ENCODE results near the gene BCL2.

Gene BCL2

GRCh38 chr18:63356272-63356896 lies 36.8 kb upstream of the BCL2 start:
- Histone ChIP-seq H3K79me1 (ENCODE audit: low read length) (no peaks in the 10 kb centered on the region), H2AFZ (ENCODE audit: insufficient read depth, low read length, poor library complexity) (no peak overlapping the region), H3K23ac (ENCODE audit: low read length) (no peak overlapping the region), H4K12ac (ENCODE audit: low read depth, low read length) (peak overlapping the region; percentile 54), H3K4me2 (ENCODE audit: low read length) (no peak overlapping the region), H2BK120ac (ENCODE audit: insufficient read depth, low read length, poor library complexity) (no peak overlapping the region), H3K9ac (ENCODE audit: low read length) (no peak overlapping the region), H4K91ac (ENCODE audit: low read depth, low read length) (no peak overlapping the region), H3K18ac (ENCODE audit: low read length) (no peak overlapping the region), H3K4ac (ENCODE audit: low read depth, low read length) (no peak overlapping the region), H3K4me3 (ENCODE audit: low read depth, low read length) (no peak overlapping the region), H3K27me3 (ENCODE audit: insufficient read depth, low read length) (no peaks in the 10 kb centered on the region), H3K4me1 (ENCODE audit: control insufficient read depth in 1 of 2, insufficient read depth in 2 of 2, low read length in 2 of 2) (no peaks in the 10 kb centered on the region), H3K9me3 (ENCODE audit: insufficient read depth, low read depth, low read length) (no peaks in the 10 kb centered on the region), H2AK5ac (ENCODE audit: low read length) (no peak overlapping the region), H2BK5ac (ENCODE audit: low read depth, low read length, poor library complexity) (no peak overlapping the region), H3K79me2 (ENCODE audit: control insufficient read depth, insufficient read depth, low read length, poor library complexity) (no peaks in the 10 kb centered on the region), H3K27ac (ENCODE audit: low read depth, low read length) (no peak overlapping the region), H3K36me3 (ENCODE audit: control insufficient read depth in 1 of 2, insufficient read depth in 2 of 2, low read length in 2 of 2) (peaks cover 21 to 36% of the 10 kb centered on the region in 2 experiments), H2BK12ac (ENCODE audit: low read length) (no peak overlapping the region), H3K14ac (ENCODE audit: low read length) (no peak overlapping the region), H4K8ac (ENCODE audit: low read depth, low read length) (no peak overlapping the region)
- DNase-seq, result no peak
- WGBS (ENCODE audit: extremely low coverage, insufficient coverage, insufficient read length), result no CpG with 5 or more reads among the region's 7 CpGs

GRCh38 chr18:63350230-63350629 lies 30.7 kb upstream of the BCL2 start:
- no peaks in the 10 kb centered on the region for H3K4me1 ChIP-seq (ENCODE audit: control insufficient read depth in 1 of 2, insufficient read depth in 2 of 2, low read length in 2 of 2)
- H4K8ac ChIP-seq (ENCODE audit: low read depth, low read length), result no peak overlapping the region
- no peak overlapping the region for H2AK5ac ChIP-seq (ENCODE audit: low read length)
- no peak for DNase-seq
- H3K18ac ChIP-seq (ENCODE audit: low read length), result no peak overlapping the region
- H2AFZ ChIP-seq (ENCODE audit: insufficient read depth, low read length, poor library complexity), result no peak overlapping the region
- no peak overlapping the region for H3K27ac ChIP-seq (ENCODE audit: low read depth, low read length)
- H2BK5ac ChIP-seq (ENCODE audit: low read depth, low read length, poor library complexity), result no peak overlapping the region
- H3K4me2 ChIP-seq (ENCODE audit: low read length), result no peak overlapping the region
- peaks cover 23 to 44% of the 10 kb centered on the region in 2 experiments for H3K36me3 ChIP-seq (ENCODE audit: control insufficient read depth in 1 of 2, insufficient read depth in 2 of 2, low read length in 2 of 2)
- WGBS (ENCODE audit: extremely low coverage, insufficient coverage, insufficient read length), result no CpG with 5 or more reads among the region's 2 CpGs
- H3K79me1 ChIP-seq (ENCODE audit: low read length), result no peaks in the 10 kb centered on the region
- no peak overlapping the region for H2BK120ac ChIP-seq (ENCODE audit: insufficient read depth, low read length, poor library complexity)
- no peak overlapping the region for H2BK12ac ChIP-seq (ENCODE audit: low read length)
- no peaks in the 10 kb centered on the region for H3K79me2 ChIP-seq (ENCODE audit: control insufficient read depth, insufficient read depth, low read length, poor library complexity)
- no peak overlapping the region for H4K91ac ChIP-seq (ENCODE audit: low read depth, low read length)
- no peaks in the 10 kb centered on the region for H3K27me3 ChIP-seq (ENCODE audit: insufficient read depth, low read length)
- no peak overlapping the region for H3K4ac ChIP-seq (ENCODE audit: low read depth, low read length)
- H3K9ac ChIP-seq (ENCODE audit: low read length), result no peak overlapping the region
- no peaks in the 10 kb centered on the region for H3K9me3 ChIP-seq (ENCODE audit: insufficient read depth, low read depth, low read length)
- no peak overlapping the region for H4K12ac ChIP-seq (ENCODE audit: low read depth, low read length)
- no peak overlapping the region for H3K23ac ChIP-seq (ENCODE audit: low read length)
- no peak overlapping the region for H3K4me3 ChIP-seq (ENCODE audit: low read depth, low read length)
- H3K14ac ChIP-seq (ENCODE audit: low read length), result no peak overlapping the region

GRCh38 chr18:63348508-63349136 lies 29.1 kb upstream of the BCL2 start:
- Histone ChIP-seq H3K4me2 (ENCODE audit: low read length) (no peak overlapping the region), H3K4me1 (ENCODE audit: control insufficient read depth in 1 of 2, insufficient read depth in 2 of 2, low read length in 2 of 2) (peaks cover 0 to 3% of the 10 kb centered on the region in 2 experiments), H3K79me2 (ENCODE audit: control insufficient read depth, insufficient read depth, low read length, poor library complexity) (no peaks in the 10 kb centered on the region), H3K14ac (ENCODE audit: low read length) (no peak overlapping the region), H3K4me3 (ENCODE audit: low read depth, low read length) (no peak overlapping the region), H3K18ac (ENCODE audit: low read length) (no peak overlapping the region), H3K9ac (ENCODE audit: low read length) (no peak overlapping the region), H3K27me3 (ENCODE audit: insufficient read depth, low read length) (no peaks in the 10 kb centered on the region), H2AK5ac (ENCODE audit: low read length) (no peak overlapping the region), H4K12ac (ENCODE audit: low read depth, low read length) (no peak overlapping the region), H2BK5ac (ENCODE audit: low read depth, low read length, poor library complexity) (no peak overlapping the region), H3K4ac (ENCODE audit: low read depth, low read length) (no peak overlapping the region), H2BK120ac (ENCODE audit: insufficient read depth, low read length, poor library complexity) (no peak overlapping the region), H3K36me3 (ENCODE audit: control insufficient read depth in 1 of 2, insufficient read depth in 2 of 2, low read length in 2 of 2) (peaks cover 27 to 47% of the 10 kb centered on the region in 2 experiments), H2BK12ac (ENCODE audit: low read length) (no peak overlapping the region), H4K8ac (ENCODE audit: low read depth, low read length) (no peak overlapping the region), H3K9me3 (ENCODE audit: insufficient read depth, low read depth, low read length) (no peaks in the 10 kb centered on the region), H3K79me1 (ENCODE audit: low read length) (no peaks in the 10 kb centered on the region), H3K23ac (ENCODE audit: low read length) (no peak overlapping the region), H2AFZ (ENCODE audit: insufficient read depth, low read length, poor library complexity) (no peak overlapping the region), H4K91ac (ENCODE audit: low read depth, low read length) (no peak overlapping the region), H3K27ac (ENCODE audit: low read depth, low read length) (no peak overlapping the region)
- DNase-seq, result no peak
- WGBS (ENCODE audit: extremely low coverage, insufficient coverage, insufficient read length), result no CpG with 5 or more reads among the region's 7 CpGs

GRCh38 chr18:63346480-63347183 lies 27.1 kb upstream of the BCL2 start:
- Histone ChIP-seq H2AFZ (ENCODE audit: insufficient read depth, low read length, poor library complexity) (no peak overlapping the region), H4K12ac (ENCODE audit: low read depth, low read length) (no peak overlapping the region), H3K4me1 (ENCODE audit: control insufficient read depth in 1 of 2, insufficient read depth in 2 of 2, low read length in 2 of 2) (peaks cover 0 to 3% of the 10 kb centered on the region in 2 experiments), H3K4ac (ENCODE audit: low read depth, low read length) (no peak overlapping the region), H3K79me1 (ENCODE audit: low read length) (no peaks in the 10 kb centered on the region), H3K27me3 (ENCODE audit: insufficient read depth, low read length) (no peaks in the 10 kb centered on the region), H3K14ac (ENCODE audit: low read length) (no peak overlapping the region), H4K8ac (ENCODE audit: low read depth, low read length) (no peak overlapping the region), H3K18ac (ENCODE audit: low read length) (no peak overlapping the region), H3K4me2 (ENCODE audit: low read length) (no peak overlapping the region), H4K91ac (ENCODE audit: low read depth, low read length) (no peak overlapping the region), H3K23ac (ENCODE audit: low read length) (no peak overlapping the region), H3K27ac (ENCODE audit: low read depth, low read length) (no peak overlapping the region), H3K79me2 (ENCODE audit: control insufficient read depth, insufficient read depth, low read length, poor library complexity) (no peaks in the 10 kb centered on the region), H3K9ac (ENCODE audit: low read length) (no peak overlapping the region), H2BK5ac (ENCODE audit: low read depth, low read length, poor library complexity) (no peak overlapping the region), H3K4me3 (ENCODE audit: low read depth, low read length) (no peak overlapping the region), H2BK120ac (ENCODE audit: insufficient read depth, low read length, poor library complexity) (no peak overlapping the region), H2BK12ac (ENCODE audit: low read length) (no peak overlapping the region), H2AK5ac (ENCODE audit: low read length) (no peak overlapping the region), H3K36me3 (ENCODE audit: control insufficient read depth in 1 of 2, insufficient read depth in 2 of 2, low read length in 2 of 2) (peaks cover 29 to 44% of the 10 kb centered on the region in 2 experiments), H3K9me3 (ENCODE audit: insufficient read depth, low read depth, low read length) (no peaks in the 10 kb centered on the region)
- peak; percentile 79 to 83 for DNase-seq
- no CpG with 5 or more reads among the region's 7 CpGs for WGBS (ENCODE audit: extremely low coverage, insufficient coverage, insufficient read length)

Measured in trophoblast cell (in vitro differentiated cells and primary cell).